Loucy (cell line): ENCODE data around the gene PLEK.

ENCODE experiments used
- EZH2phosphoT487 ChIP-seq: fragments of 200-600 bp; IDR thresholded peaks from 2 replicates; pipeline ENCODE4 v1.6.1; 2018; ENCODE audit warnings: antibody characterized with exemption, mild to moderate bottlenecking, moderate library complexity, borderline replicate concordance
- TF ChIP-seq, protein P1 (sequence below): fragments of 200-600 bp; sonication (generic); conservative IDR thresholded peaks from 2 replicates; pipeline ENCODE4 v1.5.1; 2014; ENCODE audit warnings: mild to moderate bottlenecking, antibody characterized with exemption, low read length

DNA sequence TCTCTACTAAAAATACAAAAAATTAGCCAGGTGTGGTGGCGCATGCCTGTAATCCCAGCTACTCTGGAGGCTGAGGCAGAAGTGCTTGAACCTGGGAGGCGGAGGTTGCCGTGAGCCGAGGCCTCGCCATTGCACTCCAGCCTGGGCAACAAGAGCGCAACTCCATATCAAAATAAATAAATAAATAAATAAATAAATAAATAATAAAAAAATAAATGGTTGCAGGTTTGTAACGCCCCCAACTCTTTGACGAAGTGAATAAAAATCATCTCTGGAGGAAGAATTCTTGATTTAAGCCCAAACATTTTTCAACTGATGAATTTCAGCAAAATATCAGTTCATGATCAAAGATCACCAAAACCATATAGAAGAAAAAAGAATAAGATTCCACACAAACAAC, 32.1 kb upstream of the PLEK start:
- TF ChIP-seq, protein P1, sequence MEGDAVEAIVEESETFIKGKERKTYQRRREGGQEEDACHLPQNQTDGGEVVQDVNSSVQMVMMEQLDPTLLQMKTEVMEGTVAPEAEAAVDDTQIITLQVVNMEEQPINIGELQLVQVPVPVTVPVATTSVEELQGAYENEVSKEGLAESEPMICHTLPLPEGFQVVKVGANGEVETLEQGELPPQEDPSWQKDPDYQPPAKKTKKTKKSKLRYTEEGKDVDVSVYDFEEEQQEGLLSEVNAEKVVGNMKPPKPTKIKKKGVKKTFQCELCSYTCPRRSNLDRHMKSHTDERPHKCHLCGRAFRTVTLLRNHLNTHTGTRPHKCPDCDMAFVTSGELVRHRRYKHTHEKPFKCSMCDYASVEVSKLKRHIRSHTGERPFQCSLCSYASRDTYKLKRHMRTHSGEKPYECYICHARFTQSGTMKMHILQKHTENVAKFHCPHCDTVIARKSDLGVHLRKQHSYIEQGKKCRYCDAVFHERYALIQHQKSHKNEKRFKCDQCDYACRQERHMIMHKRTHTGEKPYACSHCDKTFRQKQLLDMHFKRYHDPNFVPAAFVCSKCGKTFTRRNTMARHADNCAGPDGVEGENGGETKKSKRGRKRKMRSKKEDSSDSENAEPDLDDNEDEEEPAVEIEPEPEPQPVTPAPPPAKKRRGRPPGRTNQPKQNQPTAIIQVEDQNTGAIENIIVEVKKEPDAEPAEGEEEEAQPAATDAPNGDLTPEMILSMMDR, result no peak
- TF ChIP-seq EZH2phosphoT487, result no peak
